ENCODE measurements around the gene NKIRAS2. TPM values are rescaled to one million over a fixed set of nuclear protein-coding genes. Genes with fewer than 3 reads are reported as not detected.

Gene NKIRAS2
- polyA plus RNA-seq, 1 of the 3 experiments (the other 2 are of a cell fraction) = 91.8 TPM

- CTCF ChIA-PET = interaction anchor here (1.1 to 17.3 kb wide), 5 partner anchors 23 to 80 kb away, joined by 4 to 496 read pairs (median 5); partner anchors contain the start of genes DHX58, HSPB9, KAT2A and ZNF385C
Observed at GRCh38 chr17:42027961-42028790, 8.3 kb downstream of the NKIRAS2 start.

More at GRCh38 chr17:42027961-42028790, 8.3 kb downstream of the NKIRAS2 start:
- H3K9me2 ChIP-seq = no peaks in the 10 kb centered on the region
- H3K4me2 ChIP-seq = no peak overlapping the region
- H3K36me3 ChIP-seq (replicated peaks in 1 of 2; ENCODE audit: control insufficient read depth in 1 of 2, insufficient read depth in 2 of 2, low read length in 1 of 2) = peaks cover 1 to 10% of the 10 kb centered on the region in 2 experiments
- no peak for TF ChIP-seq TCF12 (IDR thresholded peaks at IDR 0.05)
- TF ChIP-seq TEAD4 (IDR thresholded peaks at IDR 0.05; ENCODE audit: borderline replicate concordance, insufficient read depth) = no peak
- no peak for TF ChIP-seq GABPA (IDR thresholded peaks at IDR 0.05; ENCODE audit: low read depth)
- TF ChIP-seq NRF1 (IDR thresholded peaks at IDR 0.05; ENCODE audit: low read depth, low read length) = no peak
- TF ChIP-seq, protein P1, sequence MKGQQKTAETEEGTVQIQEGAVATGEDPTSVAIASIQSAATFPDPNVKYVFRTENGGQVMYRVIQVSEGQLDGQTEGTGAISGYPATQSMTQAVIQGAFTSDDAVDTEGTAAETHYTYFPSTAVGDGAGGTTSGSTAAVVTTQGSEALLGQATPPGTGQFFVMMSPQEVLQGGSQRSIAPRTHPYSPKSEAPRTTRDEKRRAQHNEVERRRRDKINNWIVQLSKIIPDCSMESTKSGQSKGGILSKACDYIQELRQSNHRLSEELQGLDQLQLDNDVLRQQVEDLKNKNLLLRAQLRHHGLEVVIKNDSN (IDR thresholded peaks at IDR 0.05; ENCODE audit: borderline replicate concordance, low read depth) = no peak
- TF ChIP-seq, protein P2, sequence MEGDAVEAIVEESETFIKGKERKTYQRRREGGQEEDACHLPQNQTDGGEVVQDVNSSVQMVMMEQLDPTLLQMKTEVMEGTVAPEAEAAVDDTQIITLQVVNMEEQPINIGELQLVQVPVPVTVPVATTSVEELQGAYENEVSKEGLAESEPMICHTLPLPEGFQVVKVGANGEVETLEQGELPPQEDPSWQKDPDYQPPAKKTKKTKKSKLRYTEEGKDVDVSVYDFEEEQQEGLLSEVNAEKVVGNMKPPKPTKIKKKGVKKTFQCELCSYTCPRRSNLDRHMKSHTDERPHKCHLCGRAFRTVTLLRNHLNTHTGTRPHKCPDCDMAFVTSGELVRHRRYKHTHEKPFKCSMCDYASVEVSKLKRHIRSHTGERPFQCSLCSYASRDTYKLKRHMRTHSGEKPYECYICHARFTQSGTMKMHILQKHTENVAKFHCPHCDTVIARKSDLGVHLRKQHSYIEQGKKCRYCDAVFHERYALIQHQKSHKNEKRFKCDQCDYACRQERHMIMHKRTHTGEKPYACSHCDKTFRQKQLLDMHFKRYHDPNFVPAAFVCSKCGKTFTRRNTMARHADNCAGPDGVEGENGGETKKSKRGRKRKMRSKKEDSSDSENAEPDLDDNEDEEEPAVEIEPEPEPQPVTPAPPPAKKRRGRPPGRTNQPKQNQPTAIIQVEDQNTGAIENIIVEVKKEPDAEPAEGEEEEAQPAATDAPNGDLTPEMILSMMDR (IDR thresholded peaks at IDR 0.05) = no peak
- no peak for TF ChIP-seq IRF3 (IDR thresholded peaks at IDR 0.05; ENCODE audit: low read depth, low read length)
- TF ChIP-seq, protein P3, sequence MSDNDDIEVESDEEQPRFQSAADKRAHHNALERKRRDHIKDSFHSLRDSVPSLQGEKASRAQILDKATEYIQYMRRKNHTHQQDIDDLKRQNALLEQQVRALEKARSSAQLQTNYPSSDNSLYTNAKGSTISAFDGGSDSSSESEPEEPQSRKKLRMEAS (IDR thresholded peaks at IDR 0.05; ENCODE audit: low read depth) = no peak
- TF ChIP-seq CHD2 (IDR thresholded peaks at IDR 0.05; ENCODE audit: low read length, partially characterized antibody) = no peak
- TF ChIP-seq, protein P4, sequence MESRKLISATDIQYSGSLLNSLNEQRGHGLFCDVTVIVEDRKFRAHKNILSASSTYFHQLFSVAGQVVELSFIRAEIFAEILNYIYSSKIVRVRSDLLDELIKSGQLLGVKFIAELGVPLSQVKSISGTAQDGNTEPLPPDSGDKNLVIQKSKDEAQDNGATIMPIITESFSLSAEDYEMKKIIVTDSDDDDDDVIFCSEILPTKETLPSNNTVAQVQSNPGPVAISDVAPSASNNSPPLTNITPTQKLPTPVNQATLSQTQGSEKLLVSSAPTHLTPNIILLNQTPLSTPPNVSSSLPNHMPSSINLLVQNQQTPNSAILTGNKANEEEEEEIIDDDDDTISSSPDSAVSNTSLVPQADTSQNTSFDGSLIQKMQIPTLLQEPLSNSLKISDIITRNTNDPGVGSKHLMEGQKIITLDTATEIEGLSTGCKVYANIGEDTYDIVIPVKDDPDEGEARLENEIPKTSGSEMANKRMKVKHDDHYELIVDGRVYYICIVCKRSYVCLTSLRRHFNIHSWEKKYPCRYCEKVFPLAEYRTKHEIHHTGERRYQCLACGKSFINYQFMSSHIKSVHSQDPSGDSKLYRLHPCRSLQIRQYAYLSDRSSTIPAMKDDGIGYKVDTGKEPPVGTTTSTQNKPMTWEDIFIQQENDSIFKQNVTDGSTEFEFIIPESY (IDR thresholded peaks at IDR 0.05; ENCODE audit: borderline replicate concordance, low read depth) = no peak
- no peak for TF ChIP-seq RCOR1 (IDR thresholded peaks at IDR 0.05; ENCODE audit: low read length)
- TF ChIP-seq JUND (IDR thresholded peaks at IDR 0.05) = no peak
- no peak for TF ChIP-seq FOXM1 (IDR thresholded peaks at IDR 0.05; ENCODE audit: low read depth)
- TF ChIP-seq GATA2 (CRISPR knock-in tag; IDR thresholded peaks at IDR 0.05) = no peak
- TF ChIP-seq SMC3 (IDR thresholded peaks at IDR 0.05; ENCODE audit: low read depth, low read length) = no peak
- TF ChIP-seq MXI1 (IDR thresholded peaks at IDR 0.05; ENCODE audit: low read depth, low read length) = no peak
- TF ChIP-seq, protein P5, sequence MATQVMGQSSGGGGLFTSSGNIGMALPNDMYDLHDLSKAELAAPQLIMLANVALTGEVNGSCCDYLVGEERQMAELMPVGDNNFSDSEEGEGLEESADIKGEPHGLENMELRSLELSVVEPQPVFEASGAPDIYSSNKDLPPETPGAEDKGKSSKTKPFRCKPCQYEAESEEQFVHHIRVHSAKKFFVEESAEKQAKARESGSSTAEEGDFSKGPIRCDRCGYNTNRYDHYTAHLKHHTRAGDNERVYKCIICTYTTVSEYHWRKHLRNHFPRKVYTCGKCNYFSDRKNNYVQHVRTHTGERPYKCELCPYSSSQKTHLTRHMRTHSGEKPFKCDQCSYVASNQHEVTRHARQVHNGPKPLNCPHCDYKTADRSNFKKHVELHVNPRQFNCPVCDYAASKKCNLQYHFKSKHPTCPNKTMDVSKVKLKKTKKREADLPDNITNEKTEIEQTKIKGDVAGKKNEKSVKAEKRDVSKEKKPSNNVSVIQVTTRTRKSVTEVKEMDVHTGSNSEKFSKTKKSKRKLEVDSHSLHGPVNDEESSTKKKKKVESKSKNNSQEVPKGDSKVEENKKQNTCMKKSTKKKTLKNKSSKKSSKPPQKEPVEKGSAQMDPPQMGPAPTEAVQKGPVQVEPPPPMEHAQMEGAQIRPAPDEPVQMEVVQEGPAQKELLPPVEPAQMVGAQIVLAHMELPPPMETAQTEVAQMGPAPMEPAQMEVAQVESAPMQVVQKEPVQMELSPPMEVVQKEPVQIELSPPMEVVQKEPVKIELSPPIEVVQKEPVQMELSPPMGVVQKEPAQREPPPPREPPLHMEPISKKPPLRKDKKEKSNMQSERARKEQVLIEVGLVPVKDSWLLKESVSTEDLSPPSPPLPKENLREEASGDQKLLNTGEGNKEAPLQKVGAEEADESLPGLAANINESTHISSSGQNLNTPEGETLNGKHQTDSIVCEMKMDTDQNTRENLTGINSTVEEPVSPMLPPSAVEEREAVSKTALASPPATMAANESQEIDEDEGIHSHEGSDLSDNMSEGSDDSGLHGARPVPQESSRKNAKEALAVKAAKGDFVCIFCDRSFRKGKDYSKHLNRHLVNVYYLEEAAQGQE (IDR thresholded peaks at IDR 0.05; ENCODE audit: low read depth, low read length) = no peak
- TF ChIP-seq YY1 (IDR thresholded peaks at IDR 0.05; ENCODE audit: low read depth) = no peak
- peaks cover 4 to 7% of the 10 kb centered on the region in 2 experiments; a peak in 2 of 4 replicates for H3K4me1 ChIP-seq (ENCODE audit: control insufficient read depth in 1 of 2, insufficient read depth in 2 of 2, low read depth in 1 of 2, low read length in 1 of 2)
- no peak for DNase-seq
- no peaks in the 10 kb centered on the region for H4K20me1 ChIP-seq (ENCODE audit: insufficient read depth)
- 82% methylated on average over 19 of the region's 19 CpGs for WGBS (ENCODE audit: low lambda C conversion rate)
- H3F3A ChIP-seq (replicated peaks; ENCODE audit: insufficient read depth) = peaks cover 22% of the 10 kb centered on the region
- H3K9ac ChIP-seq = no peak overlapping the region
- H3K9me3 ChIP-seq = no peaks in the 10 kb centered on the region
- H3K27ac ChIP-seq (ENCODE audit: low read depth in 2 of 2, low read length in 1 of 2) = no peak overlapping the region
- POLR2A ChIA-PET = interaction anchor here (1.3 kb wide), 1 partner anchor 77 kb away, joined by 5 read pairs; no protein-coding TSS in a partner anchor
- no peak overlapping the region for H2AFZ ChIP-seq (ENCODE audit: low read depth)
- H3K79me2 ChIP-seq (ENCODE audit: insufficient read depth) = no peaks in the 10 kb centered on the region
- H3K27me3 ChIP-seq (ENCODE audit: insufficient read depth) = no peaks in the 10 kb centered on the region
- H3K4me3 ChIP-seq (ENCODE audit: low read depth in 2 of 2, low read length in 1 of 2) = no peak overlapping the region

Measured in SK-N-SH (cell line).